Activated effector memory CD4-positive, alpha-beta T cell treated with anti-CD3 and anti-CD28 coated beads, Interleukin-2, amount 50 U/mL, for 16 hours (primary cell): ENCODE measurements around the gene TOMM40L.

Source experiments
- DNase-seq: peaks from one replicate; pipeline ENCODE4 v3.0.0-alpha.2; 2020

TOMM40L gene

DNA sequence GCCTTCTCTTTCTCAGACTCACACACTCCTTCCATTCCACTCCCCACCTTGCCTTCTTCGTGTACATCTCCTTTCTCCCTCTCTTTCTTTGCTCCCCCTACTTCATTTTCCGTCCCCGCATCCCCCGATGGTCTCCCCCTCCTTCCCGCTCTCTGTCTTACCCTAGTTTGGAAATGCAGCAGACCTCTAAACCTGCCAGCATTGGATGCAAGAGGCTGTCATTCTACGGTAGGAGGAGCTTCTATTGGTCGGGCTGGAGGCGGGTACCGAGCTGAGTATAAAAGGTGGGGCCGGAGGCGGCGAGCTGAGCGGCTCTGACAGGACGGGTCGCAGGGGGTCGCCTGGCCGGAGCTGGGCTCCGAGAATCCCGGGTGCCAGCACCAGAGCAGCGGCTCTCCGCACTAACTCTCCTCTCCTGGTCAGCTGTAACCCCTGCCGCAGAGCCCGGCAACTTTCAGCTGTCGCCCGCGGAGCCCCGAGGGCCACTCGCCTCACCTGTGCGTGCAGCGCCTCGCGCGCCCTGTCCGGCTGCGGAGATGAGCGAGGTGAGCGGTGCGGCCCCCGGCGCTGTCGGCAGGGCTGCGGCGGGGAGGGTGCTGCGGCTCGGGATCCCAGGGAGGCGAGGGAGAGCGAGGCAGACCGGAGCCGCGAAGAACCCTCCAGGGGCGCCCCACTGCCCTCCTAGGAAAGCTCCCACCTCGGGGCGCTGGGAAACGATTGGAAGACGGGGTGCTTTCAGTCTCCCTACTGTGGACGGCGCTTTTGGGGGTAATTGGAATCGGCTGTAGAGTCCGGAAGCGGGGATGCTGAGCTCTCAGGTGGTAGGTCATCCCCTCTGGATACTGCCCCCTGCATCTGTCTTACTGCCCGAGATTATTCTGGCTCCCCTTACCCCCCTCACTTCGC, 32.8 kb downstream of the TOMM40L start, which contains the start of gene PCP4L1:
PCP4L1 (plus strand) TSS at position 307 of the 906 bp plus-strand sequence; CDS start at position 537, 230 bp downstream.
- peak; percentile 73 for DNase-seq

DNA sequence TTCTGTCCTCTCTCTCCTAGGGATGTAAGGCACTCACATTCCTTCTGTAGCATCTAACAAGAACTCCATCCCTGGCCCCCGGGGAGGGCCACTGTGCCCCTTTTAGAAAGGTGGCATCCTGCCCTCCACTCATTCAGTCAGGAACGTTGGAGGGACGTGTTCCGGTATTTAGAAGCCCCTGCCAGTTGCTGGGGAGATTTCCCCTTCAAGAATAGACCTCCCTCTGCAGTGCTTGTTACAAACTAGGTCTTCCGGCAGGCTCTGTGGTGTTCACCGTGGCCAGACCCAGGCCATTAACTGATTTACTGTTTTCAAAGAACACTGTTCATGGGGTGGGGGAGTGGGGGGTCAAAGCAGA, 33.5 kb downstream of the TOMM40L start:
- DNase-seq, result no peak

DNA sequence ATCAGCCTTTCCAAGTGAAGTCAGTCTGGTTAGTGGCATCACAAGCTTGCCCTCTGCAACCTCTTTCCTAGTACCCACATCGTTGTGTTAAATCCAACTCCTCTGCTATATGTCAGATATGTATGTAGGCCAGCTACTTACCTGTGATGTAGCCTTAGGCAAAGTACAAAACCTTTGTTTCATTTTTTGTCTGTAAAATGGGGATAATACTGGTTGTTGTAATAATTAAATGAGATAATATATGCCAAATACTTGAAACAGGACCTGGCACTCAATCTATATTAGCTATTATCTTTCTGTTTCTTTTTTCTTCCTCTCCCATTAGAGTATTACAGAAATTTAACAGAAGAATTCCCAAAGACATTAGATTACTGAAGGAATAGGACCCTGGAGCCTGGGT, 33.9 kb downstream of the TOMM40L start:
- no peak for DNase-seq

DNA sequence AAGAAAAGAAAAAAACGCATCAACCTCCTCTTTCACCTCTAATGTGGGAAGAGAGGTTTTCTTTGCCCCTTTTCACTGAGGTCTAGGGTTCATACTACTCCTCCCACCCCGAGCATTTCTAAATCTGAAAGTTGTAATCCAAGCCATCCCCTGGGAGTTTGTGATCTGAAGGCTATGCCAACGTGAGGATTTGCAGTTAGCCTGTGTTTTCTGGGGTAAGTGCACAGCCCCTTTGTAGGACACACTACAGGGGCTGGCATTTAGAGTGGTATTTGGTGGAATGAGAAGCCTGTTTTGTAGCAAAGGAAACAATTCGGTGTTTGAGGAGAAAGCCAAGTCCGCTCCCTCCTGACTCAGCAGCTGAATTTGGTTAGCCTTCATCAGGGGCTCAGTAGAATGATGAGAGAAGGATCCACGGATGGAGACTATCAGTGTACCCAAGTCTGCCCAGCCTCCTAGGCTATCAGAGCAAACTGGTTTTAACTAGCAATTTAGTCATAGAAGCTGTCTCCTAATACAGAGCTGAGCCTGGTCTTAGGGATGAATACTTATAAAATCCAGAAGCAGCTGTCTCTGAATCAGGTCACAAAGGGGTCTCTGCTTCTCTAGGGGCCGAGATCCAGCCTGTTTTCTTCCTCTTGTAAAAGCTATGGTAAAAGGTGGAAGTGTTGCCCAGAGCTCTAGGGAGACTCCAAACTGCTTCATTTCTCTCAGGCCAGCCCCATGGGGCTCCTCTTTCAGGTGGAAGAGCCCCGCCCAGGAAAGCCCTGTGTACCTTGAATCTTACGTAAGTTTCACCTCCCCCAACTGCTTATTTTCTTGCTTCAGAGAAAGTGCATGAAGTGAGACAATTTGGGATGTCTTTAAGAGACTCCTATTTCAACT, 34.8 kb downstream of the TOMM40L start:
- DNase-seq, result no peak

DNA sequence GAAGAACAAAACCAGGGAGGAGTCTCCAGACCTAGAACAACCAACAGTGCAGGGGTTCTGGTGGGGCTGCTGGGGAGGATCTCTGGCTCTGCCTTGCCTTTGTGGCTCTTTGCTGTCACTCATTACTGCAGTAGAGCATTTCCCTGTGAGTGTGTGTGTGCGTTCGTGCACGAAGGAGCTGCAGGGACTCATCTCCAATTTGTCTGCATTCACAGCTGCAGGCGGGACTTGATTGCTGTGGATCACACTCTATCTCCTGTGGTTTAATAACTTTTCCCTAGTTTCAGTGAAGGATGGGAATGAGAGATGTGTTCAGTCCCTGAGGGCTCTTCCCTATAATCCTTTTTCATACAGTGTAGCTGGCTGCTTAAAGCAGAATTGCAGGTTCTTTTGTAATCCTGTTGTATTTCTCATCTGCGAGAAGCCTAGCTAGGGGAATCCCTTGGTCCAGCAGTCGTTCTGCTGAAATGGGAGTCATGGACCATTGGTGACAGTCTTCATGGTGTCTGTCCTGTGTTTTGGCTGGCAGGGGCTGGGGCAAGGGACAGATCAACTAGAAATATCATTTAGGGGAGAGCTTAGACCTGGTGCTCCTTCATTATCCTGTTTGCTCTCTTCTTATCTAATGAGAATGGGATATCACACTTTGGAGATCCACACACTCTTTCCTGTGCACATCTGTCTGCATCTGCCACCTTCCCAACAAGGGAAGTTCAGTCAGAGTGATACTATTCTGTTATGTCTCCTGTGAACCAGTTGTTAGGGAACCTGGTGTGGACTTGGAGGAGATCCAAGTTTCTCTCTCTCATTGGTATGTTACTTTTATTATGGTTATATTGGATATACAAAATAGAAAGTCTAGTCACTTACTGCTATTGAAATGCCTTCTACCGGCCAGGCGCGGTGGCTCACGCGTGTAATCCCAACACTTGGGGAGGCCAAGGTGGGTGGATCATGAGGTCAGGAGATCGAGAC, 35.7 kb downstream of the TOMM40L start:
- no peak for DNase-seq

DNA sequence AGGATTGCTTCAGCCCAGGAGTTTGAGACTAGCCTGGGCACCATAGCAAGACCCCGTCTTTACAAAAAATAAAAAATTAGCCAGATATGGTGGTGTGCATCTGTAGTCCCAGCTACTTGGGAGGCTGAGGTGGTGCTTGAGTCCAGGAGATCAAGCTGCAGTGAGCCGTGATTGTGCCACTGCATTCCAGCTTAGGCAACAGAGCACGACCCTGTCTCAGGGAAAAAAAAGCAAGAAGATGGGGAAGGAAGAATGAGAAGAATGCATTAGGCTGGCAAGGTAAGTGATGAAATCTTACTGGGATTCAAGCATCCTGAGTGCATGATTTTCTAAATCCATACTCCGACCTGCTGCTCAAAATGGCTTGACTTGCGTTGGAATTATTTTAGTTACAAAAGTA, 39.4 kb downstream of the TOMM40L start:
- no peak for DNase-seq

DNA sequence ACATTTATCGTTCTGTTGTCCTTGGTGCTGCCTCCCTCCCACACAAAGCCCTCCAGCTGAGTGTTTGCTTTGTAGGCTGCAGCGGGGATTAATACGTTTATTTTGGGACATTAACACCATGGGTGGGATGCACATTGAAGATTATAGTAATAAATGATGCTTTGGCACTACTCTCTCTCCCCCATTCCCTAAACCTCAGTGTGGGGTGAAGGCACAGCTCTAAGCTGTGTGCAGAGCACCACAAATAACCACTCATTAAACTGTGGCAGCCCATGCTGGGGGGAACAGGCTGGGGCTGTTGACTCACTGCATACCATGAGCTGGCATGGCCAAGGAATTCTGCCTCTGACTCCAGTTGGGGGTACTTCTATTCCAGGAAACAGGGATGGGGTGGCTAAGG, 40.3 kb downstream of the TOMM40L start:
- DNase-seq, result no peak

DNA sequence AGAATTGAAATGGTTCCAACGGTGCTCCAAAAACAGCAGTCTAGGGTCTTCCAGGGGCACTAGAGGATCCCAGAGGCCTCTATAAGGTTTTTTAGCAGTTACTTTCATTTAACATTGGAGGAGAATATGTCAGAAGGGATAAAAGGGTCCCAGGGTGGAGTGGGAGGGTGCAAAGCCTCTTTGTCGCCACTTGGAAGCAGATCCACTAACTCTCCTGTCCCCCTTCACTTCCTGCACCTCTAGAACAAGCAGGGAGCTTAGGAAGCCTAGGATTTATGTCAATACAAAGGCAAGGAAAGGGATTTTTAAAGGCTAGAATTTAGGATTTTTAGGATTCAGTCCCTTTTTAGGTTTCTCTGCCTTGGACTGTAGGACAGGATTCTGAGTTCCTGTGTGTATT, 41.0 kb downstream of the TOMM40L start:
- DNase-seq, result no peak

DNA sequence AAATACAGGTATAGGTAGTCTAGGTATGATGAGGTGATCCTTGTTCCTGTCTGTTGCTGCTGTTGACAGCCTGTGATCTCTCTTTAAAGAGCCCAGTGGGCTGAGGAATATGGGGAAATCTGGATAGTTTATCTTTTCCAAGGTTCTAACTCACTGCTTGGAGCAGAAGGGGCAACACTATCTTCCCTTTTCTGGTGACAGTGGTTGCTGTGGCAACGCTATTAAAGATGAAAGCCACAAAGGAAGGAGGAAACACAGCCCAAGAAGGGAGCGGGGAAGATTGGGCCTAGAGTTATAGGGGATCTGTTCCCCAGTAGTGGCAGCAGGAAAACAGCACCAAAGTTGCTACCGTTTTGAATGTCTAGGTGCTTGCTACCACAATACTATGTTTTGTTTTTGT, 41.5 kb downstream of the TOMM40L start:
- DNase-seq, result no peak

DNA sequence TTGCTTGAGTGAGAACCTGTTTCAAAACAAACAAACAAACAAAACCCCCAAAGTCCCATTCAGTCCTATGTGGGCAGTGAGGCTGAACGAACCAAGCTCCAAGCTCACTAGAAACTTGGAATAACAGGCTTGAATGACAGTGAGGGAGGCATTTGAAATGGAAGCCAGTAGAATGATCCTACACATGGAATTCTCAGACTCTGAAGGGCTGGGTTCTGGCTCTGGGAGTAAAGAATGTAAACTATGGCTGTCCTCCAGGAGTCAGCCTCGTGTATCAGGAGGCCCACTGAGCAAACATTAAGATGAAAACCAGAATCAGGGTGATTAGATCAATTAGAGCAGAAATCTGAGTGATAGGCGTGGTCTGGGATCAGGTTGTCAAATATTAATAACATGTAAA, 47.5 kb downstream of the TOMM40L start:
- DNase-seq, result no peak

DNA sequence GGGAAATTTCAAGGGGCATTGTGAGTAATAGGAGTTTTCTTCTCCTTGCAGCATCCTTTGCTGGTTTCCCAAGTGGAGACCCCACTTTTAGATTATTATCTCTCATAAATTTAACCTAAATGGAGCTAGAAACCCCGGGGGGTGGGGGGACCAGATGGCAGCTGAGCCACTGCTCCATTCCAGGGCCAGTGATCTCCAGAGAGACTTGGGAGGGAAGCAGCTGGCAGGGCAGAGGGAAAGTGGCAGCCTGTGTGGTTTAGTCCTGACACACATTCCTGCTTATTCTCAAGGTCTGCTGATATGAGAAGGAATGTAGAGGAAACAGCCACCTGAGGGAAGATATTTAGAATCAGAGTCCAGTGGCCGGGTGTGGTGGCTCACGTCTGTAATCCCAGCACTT, 49.0 kb downstream of the TOMM40L start:
- DNase-seq, result no peak
